Fibroblast of upper back skin (primary cell): Measurements from ENCODE around the gene DTX1.

Experiments
- DNase-seq: peaks from one replicate; pipeline ENCODE4 v3.0.0-alpha.2; 2013

DTX1 gene

DNA sequence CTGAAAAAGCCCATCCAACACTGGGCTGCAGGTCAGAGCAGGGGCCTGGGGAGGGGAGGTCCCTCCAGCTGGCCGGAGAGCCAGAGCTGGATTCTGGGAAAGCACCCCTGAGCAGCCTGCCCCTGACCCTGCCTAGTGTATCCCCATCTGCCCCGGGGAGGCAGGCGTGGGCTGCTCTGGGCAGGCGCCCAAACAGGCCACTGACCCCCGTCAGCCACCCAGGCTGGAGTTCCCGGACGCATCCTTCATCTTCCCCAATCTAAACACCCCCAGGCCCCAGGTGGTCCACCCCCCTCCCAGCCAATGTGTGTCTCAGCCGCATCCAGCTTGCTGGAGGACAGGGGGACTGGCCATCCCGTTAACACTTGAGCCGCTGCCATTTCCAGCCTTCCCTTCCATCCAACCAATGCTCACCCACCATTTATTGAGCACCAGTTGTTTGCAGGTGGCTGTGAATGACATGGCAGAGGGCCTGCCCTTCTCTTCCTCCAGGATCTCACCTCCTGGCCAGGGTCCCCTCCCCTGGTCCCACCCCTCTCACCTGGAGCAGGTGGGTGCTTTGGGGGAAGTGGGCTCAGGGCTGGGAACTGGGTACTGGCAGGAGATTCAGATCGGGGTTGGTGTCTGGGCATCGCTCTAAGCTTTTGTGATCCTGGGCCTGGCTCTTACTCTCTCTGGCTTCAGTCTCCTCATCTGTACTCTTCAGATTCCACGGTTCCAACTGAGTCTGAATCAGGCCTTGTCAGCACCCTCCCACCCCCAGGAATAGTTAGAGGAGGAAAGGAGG lies 743 bp upstream of the DTX1 start:
- no peak for DNase-seq

DNA sequence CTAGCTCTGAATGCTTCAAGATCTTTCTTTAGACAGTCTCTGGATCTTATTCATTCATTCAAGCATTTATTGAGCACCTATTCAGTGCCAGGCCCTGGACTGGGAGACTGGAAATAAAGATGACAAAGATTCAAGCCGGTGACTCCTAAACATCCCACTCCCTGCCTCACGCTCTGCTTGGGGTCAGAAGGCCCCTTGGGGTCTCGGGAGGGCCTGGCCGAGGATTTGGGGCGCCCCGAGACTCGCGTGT lies 224 bp upstream of the DTX1 start:
- DNase-seq, result no peak

DNA sequence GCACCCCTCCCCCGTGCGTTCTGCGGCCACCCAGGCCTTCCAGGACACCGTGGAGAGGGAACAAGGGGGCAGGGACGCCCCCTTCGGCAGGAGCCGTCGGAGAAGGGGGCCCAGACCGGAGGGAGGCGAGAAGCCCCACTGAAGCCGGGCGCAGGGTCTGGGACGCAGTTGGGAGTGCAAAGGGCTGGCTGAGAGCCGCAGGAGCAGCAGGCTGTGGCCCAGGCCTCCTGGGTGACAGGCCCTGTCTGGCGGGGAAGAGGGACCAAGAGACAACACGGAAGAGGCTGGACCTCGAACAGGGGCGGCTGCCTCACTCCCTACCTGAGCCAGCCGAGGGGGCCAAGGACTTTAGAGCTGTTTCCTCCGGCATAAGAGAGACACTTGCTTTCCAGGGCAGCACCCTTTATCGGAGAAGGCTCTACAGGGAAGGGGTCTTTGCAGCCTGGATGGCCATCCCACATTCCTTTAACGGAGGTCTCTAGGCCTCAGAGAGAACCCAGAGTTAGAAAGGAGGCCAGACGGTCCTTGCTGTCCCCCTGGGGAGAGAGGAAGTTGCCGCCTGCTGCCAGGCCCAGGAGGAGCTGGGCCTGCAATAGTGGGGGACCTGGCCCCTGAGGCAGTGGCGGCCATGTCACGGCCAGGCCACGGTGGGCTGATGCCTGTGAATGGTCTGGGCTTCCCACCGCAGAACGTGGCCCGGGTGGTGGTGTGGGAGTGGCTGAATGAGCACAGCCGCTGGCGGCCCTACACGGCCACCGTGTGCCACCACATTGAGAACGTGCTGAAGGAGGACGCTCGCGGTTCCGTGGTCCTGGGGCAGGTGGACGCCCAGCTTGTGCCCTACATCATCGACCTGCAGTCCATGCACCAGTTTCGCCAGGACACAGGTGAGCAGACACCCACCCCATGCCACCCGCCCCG lies 1.3 kb downstream of the DTX1 start:
- no peak for DNase-seq

DNA sequence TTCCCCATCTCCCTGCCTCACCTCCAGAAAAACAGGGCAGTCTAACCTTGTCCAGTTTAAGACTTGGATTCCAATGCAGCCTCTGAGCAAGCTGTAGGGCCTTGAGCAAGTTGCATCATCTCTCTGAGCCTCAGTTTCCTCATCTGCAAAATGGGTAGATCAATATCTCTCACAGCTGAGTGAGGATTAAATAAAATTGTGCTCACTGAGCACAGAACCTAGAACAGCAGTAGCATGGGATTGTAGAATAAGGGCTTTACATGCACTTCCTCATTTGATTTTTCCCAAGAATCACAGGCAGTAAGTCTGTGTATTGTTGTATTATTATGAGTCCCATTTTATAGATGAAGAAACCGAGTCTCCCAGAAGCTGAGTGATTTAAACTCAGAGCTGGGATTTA lies 2.0 kb downstream of the DTX1 start:
- no peak for DNase-seq

DNA sequence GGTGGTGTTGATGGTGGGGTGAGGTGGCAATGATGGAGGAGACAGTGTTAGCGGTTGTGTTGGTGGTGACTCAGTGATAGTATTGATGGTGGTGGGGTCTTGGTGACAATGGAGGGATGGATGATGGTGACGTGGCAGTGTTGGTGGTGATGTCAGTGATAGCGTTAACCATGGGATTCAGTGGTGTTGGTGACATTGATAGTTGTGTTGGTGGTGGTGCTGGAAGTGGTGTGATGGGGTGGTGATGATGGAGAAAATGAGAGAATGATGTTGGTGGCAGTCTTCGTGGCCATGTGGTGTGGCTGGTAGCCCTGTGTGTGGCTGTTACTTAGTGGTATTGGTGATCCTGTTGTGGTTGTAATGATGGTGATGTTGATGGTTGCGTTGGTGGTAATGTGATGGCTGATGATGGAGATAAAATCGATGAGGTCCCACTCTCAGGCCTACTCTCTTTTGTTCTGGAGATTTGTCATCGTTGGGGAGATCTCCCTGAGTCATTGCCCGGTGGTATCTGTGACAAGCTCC lies 2.6 kb downstream of the DTX1 start:
- DNase-seq, result no peak

DNA sequence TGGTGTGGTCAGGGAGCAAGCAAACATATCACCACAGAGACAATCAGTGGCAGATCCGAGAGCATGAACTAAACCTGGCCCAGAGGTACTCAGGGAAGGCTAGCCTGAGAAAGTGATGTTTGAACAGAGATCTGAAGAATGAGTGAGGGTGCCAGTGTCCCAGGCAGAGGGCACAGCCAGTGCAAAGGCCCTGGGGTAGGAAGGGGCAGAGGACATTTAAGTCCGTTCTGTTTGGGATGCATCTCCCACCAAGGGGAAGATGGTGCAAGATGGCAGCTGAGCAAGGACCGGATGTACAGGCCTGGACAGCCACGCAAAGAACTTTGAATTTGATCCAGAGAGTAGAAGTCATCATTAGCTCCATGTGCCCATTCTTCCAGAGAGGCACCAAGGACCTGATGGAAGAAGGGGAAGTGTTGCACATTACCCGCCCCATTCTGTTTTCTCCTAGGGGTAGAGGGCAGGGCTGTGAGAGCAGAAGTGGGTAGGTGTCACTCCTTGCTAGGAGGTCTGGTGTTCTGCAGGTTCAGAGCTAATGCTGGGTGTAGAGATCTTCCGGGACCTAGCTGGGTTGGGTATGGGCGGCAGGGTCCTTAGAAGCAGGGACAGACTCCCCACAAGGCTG lies 3.9 kb downstream of the DTX1 start:
- no peak for DNase-seq

DNA sequence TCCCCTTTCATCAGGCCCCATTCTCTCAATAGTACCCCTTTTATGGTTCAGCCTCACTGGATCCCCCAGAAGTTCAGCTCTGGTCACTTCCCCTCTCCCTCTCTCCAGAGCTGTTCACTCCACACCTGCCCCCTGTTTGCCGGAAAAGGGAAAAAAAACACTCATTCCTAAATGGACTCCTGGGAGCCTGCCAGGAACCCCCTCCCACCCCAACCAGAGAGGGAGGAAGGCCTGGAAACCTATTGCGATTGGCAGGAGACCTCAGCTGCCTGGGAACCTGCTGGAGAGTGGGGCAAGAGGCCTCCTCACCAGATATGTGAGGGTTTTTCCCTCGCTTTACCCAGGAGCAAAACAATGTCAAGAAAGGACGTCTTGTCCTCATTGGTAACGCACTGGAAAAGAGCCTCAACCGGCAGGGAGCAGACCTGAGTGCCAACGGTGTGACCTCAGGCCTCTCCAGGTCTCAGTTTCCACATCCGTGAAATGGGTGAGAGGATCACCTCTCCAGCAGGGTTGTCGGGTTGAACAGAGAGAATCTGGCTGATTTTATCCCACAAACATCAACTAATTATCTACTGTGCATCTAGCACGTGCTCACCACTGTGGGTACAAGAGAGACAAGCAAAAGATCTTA lies 4.6 kb downstream of the DTX1 start:
- DNase-seq, result no peak

DNA sequence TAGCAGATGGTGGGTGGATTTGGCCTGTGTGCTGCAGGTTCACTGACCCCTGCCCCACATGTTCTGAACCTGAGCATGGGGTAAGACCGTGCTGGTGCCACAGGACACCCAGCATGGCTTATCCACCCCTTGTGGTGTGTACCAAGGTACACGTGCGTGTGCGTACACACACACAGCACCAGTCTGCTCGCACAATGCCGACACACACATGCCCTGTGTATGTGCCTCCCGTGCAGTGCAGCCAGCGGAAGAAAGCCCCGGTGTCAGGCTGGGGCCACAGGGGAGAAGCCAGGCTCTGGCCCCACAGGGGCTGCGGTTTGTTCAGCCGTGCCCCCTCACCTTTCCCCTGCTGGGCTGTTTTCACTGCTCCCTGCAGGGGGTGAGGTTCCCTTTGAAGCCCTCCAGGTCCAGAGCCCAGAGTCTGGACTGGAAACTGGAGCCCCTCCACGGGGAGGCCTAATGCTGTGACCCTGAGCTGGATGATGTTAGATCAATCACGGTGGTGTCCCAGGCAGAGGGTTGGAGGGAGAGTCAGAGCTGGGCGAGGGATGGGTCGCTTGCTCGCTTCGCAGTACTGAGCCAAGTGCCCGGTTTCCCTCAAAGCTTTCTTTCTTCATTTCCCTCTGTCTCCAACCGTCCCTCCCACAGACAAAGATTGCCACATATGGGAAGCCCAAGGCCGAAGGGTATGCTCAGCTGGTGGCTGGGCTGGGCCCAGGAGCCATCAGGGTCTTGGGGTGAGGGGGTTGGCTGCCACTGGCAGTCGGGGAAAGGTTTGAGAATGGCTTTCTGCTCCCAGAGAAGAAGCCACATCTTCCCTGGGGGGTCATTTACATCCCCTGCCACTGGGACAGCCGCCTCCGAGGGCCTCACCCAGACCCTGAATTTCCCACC lies 6.2 kb downstream of the DTX1 start:
- no peak for DNase-seq

DNA sequence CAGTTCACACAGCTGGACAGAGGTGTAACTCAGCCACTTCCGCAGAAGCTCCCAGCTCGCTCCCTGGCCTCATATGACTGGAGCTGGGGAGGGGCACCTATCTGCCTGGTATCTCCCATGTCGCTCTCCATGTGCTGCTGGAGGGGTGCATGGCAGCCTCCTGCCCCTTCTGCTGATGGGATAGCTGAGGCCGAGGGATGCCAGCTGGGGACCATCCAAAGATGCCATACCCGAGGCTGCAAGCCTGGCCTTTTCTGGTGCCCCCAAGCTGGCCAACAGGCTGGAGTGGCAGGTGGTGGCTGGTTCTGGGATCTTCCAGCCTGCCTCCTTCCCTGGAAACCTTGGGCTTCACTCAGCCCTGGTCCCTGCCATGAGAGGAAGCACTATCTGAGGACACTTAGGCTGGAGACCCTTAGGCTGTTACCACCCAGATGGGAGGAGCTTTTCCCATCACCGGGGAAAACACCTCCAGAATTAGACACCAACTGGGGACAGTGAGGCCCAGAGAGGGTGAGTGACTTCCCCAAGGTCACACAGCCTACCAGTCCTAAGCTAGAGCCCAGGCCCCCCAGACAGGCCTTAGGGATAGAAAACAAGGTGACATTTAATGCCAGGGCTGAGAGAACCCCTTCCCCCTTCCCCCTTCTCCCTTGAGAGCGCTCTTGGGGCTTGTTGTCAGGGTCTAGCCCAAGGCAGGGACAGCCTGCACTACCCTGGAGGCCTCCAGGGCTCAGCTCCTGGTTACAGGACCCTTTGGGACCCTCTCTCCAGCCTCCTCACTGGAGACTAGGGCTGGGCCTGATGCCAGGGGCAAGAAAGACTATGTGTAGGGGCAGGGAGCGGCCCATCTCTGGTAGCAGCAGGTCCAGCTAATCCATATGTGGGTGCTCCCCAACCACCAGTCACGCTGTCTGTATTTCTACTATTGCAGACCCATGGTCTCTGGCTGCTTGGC lies 7.1 kb downstream of the DTX1 start:
- no peak for DNase-seq

DNA sequence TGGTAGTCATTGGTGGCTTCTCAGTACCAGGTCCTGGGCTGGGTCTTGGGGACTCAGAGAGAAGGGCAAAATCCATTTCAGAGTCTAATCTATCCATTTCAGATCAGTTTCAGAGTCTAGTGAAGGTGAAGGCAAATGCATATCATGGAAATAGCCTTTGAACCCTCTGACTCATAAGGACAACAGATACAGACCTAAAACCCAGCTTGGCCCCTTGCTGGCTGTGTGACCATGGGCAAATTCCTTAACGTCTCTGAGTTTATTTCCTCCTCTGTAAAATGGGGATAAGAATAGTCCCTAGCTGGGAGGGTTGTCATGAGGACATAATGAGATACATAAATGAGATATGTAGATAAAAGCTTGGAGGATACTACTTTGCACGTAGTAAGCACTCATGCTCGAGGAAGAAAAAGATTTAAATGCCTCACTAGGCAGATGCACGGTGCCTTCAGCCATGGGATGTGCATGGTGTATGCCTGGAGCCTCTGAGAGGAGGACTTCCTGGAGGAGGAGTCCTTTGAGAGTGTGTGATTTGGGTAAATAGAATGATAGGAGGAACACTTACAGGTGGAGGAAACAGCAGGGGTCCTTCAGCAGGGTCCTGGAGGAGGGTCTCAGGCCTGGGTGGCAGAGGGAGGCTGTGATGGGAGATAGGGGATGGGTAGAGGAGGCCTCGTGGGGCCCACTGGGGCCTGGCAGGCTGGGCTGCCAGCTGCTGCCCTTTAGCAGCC lies 8.0 kb downstream of the DTX1 start:
- DNase-seq, result no peak

DNA sequence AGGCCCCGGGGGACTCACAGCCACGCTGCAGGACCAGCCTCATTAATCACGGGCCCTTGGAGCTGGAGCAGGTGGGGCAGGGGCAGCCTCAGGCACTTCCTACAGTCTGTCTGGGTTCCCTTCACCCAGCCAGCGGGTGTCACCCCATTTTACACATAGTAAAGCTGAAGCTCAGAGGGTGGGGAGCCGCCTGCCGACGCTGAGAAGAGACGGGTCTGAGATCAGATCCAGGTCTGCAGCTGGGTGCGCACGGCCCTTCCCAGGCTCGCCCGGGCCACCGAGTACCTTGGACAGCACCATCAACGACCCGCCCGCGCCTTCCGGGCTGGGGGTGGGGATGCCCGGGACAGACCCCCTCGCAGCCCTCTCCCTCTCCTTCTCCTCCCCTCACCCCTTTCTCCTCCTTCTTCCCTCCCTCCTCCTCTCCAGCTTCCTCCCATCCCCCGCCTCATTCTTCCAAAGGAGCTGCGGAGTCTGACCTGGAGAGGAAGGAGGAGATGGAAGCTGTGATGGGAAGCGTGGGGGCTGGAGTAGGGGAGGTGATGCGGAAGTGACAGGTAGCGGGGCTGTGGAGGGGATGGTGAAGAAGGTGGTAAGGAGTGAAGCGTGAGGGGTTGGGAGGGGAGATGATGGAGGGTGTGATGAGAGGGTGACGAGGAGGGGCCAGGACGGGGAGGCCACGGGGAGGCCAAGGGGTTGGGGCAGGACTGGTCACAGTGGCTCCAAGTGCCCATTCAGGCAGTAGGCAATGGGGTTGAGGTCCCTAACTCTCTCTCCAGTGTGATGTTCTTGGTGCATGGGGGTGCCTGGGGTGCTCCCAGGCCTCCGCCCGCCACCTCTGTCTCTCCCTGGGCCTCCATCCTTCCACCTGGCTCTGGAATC lies 8.8 kb downstream of the DTX1 start:
- no peak for DNase-seq

DNA sequence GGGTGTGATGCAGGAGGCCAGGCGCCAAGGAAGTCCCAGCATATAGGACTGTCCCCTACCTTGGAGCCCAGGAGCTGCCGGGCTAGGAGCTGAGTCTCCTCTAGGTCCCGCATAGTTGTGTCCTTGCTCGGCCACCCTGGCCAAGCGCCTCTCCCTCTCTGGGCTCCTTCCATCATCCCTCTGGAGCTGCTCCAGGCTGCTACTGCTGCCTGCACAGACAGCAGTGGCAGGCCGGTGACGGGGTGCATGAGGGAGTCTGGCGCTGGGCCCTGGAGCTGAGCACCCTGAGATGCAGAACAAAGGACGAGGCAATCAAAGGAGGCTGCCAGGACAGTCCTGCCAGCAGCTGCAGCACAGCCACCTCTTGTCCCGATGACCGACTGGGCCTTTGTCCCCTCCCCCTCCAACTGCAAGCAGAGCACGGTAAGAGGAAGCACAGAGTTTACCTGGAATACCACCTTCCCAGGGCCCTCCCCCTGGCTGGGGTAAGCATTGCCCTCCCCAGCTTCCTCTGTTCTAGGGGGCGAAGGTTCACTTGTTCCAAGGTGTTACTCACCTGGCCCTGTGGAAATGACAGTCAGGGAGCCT lies 10.4 kb downstream of the DTX1 start:
- no peak for DNase-seq

DNA sequence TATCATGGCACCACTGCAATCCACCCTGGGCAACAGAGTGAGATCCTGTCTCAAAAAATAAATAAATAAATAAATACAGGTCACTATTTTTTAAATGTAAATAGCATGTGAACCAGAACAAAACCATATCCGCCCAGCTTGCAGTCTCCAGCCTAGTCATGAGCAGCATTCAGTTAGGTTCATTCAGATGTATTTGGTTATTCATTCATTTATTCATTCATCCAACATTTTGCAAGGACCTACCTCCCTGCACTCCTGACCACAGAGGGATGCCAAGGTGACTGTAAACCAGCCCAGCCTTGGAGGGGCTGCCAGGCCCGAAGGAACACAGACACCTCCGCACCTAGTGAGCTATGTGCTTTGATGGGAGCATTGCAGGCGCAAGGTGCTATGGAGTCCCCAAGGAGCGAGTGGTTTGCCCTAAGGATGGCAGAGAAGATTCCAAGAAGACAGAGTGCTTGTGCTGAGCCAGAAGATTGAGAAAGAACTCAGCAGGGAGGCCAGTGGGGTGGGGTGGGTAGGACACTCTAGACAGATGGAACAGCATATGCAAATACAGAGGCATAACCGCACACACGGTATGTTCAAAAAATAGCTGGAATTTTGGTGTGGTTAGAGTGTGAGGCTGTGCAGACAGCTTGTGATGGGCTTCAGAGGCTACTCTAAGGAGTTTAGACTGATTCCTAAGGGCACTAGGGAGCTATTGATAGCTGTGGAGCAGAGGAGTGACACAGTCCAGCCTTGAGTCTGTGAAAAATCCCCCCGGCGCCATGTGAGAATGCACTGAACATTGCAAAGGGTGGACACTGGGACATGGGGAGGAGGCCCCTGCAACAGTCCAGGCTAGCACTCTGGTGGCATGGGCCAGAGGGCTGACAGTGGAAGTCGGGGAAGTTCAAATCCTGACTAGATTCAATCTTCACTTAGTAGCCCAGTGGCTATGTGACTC lies 11.7 kb downstream of the DTX1 start:
- no peak for DNase-seq

DNA sequence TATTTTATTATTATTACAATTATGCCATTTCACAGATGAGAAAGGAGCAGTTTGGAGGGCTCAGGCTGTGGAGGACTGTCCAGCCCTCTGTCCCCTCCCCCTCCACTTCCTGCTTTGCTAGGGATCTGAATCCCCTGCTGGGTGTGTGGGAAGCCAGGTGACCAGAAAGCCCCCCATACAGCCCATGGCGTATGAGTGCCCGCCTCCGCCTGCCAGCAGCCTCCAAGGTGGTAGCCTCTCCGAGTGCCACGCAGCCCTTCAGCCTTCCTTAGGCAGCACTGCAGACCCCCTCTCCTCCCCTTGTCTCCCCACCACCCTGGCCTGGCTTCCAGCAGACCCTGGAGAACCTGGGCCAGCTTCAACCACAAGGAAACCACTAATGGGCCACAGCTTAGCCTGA lies 12.6 kb downstream of the DTX1 start:
- no peak for DNase-seq

DNA sequence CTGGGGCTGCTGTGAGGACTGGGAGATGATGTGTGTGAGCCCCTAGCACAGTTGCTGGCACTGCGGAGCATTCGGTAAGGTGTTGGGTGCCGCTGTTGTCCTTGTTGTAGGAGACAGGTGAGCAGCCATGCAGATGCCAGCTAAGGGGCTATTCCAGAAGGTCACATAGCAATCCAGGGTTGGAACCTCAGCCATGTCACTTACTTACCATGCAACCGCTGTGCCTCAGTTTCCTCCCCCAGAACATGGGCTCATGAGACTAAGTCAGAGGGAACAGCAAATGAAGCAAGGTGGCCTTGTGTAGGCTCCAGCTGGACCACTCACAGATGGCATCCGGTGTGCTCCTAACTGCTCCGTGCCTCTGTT lies 13.2 kb downstream of the DTX1 start:
- no peak for DNase-seq

DNA sequence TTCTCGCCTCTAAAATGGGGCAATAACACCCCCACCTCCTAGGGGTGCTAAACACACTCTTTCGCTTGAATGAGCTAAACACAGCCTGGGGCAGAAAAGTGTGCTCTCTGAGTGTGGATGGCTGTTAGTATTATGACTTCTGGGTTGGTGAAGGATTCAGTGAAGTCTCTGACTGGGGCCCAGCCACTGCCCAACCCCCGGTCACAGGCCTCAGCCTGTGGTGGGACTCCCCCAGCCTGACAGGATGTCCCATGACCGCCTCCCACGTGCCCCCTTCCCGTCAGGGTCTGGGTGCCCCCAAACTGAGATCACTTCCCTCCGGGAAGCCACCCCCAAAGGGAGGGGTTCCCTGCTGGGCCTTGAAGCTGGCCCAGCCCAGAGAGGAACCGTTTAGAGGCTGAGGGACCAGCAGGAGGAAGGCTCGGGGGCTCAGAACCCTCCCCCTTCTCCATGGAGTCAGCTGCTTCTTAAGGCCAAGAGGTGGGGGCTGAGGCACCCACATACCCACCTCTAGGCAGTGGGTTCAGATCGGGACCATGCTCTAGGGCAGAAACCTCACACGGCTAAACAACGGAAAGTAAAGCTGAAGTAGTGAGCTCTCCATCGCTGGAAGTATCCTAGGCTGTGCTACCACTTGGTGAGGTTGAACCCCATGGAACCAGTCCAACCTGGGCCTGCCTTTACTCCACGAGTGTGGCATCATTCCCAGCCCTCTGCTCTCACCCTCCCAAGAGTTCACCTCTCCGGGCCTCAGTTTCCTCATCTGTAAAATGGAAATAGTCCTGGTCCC lies 13.8 kb downstream of the DTX1 start:
- DNase-seq, result no peak
